Measurements from ENCODE around the gene CABP1.

DNA sequence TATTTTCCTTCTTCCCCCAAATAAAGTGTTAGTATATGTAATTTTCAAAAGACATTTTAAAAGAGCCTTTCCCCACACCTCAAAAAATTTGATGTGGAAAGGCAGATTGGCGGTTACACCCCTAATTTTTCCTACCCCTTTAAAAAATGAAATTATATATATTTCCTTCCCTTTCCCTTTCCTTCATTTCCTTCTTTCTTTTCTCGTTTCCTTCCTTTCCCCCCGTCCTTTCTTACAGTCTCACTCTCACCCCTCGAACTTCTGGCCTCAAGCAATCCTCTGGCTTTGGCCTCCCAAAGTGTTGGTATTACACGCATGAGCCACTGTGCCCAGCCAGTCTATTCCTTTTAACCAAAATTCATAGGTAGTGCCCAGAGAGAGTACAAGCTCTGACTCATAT lies 65.6 kb downstream of the CABP1 start:
- TF ChIP-seq CTCF (IDR thresholded peaks at IDR 0.05), result no peak
- TF ChIP-seq EZH2 (IDR thresholded peaks at IDR 0.05), result no peak

Data from neural progenitor cell (in vitro differentiated cells).